ENCODE results near the gene HMX1.

Gene HMX1

GRCh38 chr4:8871417-8872401 lies at the start of gene HMX1:
Gene HMX1, minus strand, starts transcription at chr4:8871839. Its CDS starts 225 bp downstream, at chr4:8871614.
- no peak for DNase-seq (ENCODE audit: low read depth in 2 of 2)

GRCh38 chr4:8920969-8921368 lies 49.3 kb upstream of the HMX1 start:
- no peak for DNase-seq (ENCODE audit: low read depth in 2 of 2)

- no peak for DNase-seq (ENCODE audit: low read depth in 2 of 2)
These were observed 48.8 kb upstream of the HMX1 start for GRCh38 chr4:8920289-8920965.

- DNase-seq (ENCODE audit: low read depth in 2 of 2), result no peak
These were observed 48.1 kb upstream of the HMX1 start for GRCh38 chr4:8919651-8920288.

GRCh38 chr4:8917868-8918783 lies 46.5 kb upstream of the HMX1 start:
- DNase-seq (ENCODE audit: low read depth in 2 of 2), result peak in 1 of 2 donors; percentile 35

GRCh38 chr4:8917321-8917811 lies 45.7 kb upstream of the HMX1 start:
- DNase-seq (ENCODE audit: low read depth in 2 of 2), result no peak

- DNase-seq (ENCODE audit: low read depth in 2 of 2), result no peak
These were observed 45.3 kb upstream of the HMX1 start for GRCh38 chr4:8916906-8917305.

GRCh38 chr4:8916351-8916885 lies 44.8 kb upstream of the HMX1 start:
- DNase-seq (ENCODE audit: low read depth in 2 of 2), result no peak

GRCh38 chr4:8915201-8916200 lies 43.9 kb upstream of the HMX1 start:
- no peak for DNase-seq (ENCODE audit: low read depth in 2 of 2)

- no peak for DNase-seq (ENCODE audit: low read depth in 2 of 2)
These were observed 43.0 kb upstream of the HMX1 start for GRCh38 chr4:8914461-8915171.

- DNase-seq (ENCODE audit: low read depth in 2 of 2), result no peak
These were observed 42.3 kb upstream of the HMX1 start for GRCh38 chr4:8913858-8914460.

GRCh38 chr4:8913121-8913857 lies 41.6 kb upstream of the HMX1 start:
- DNase-seq (ENCODE audit: low read depth in 2 of 2), result no peak

- DNase-seq (ENCODE audit: low read depth in 2 of 2), result no peak
These were observed 40.9 kb upstream of the HMX1 start for GRCh38 chr4:8912506-8912905.

- no peak for DNase-seq (ENCODE audit: low read depth in 2 of 2)
These were observed 40.4 kb upstream of the HMX1 start for GRCh38 chr4:8912089-8912455.

- no peak for DNase-seq (ENCODE audit: low read depth in 2 of 2)
These were observed 39.9 kb upstream of the HMX1 start for GRCh38 chr4:8911316-8912088.

- DNase-seq (ENCODE audit: low read depth in 2 of 2), result no peak
These were observed 39.2 kb upstream of the HMX1 start for GRCh38 chr4:8910822-8911315.

Data from stimulated activated CD8-positive, alpha-beta memory T cell treated with anti-CD3 and anti-CD28 coated beads, Interleukin-2, amount 100 ng/mL, for 1 hour (primary cell).